Stimulated activated naive CD8-positive, alpha-beta T cell treated with anti-CD3 and anti-CD28 coated beads, Interleukin-15, Interleukin-2, amounts not matched to agents 100 U/mL and 50 U/mL, for 24 hours (primary cell): ENCODE measurements around the gene NKX2-4.
A peak's percentile ranks its signal among the peaks of the same experiment; 100 is the strongest.
"Not testable (repeated sequence)": the region's sequence is repeated elsewhere in the genome, so short reads cannot be mapped to it uniquely, and the experiment has no call there.

Experiments used
- ATAC-seq: fragments of 150-1000 bp; cut with Tn5 transposase; one replicate; pipeline ENCODE4 v1.10.0; 2021
- DNase-seq: peaks from one replicate; pipeline ENCODE4 v3.0.0; 2021

Gene NKX2-4

GRCh38 chr20:21397341-21398108 is at the start of gene NKX2-4:
TSS of gene NKX2-4 (minus strand) at chr20:21397526. CDS start at chr20:21397399, 127 bp downstream.
- ATAC-seq (peak; percentile 19), DNase-seq (no peak)

DNA sequence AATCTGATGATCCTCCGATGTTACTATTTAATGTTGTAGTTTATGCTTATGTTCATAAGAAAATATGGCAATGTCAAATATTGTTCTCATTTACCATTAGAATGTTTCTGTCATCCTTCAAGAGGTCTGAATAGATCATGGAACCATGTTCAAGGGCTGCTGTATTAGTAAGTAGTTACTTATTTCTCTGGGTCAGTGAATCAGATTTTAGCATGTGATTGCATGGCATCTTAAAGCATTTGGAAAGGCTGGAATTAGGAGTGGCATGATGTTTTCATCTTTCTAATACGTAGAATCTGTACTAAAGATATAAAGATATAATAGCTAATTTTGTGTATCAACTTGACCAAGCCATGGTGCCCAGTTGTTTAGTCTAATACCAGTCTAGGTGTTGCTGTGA is 40.5 kb upstream of the NKX2-4 start:
- DNase-seq (no peak), ATAC-seq (no peak)

DNA sequence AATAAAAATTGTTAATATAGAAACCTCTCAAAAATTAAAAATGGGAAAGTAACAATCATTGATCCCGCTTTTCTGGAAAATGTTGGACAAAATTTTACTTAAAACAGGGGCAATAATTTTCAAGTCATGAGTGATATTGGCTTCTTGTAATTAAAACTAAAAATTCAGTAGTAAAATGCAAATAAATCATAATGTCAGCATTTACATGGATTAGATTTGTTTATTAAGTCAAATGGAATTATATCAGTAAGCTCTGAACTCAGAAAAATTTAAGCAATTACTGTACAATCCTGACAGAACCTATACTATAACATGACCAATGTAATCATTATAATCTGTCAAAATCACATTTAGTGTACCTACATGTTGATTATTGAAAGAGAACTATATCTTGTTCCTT is 39.9 kb upstream of the NKX2-4 start:
- no peak for ATAC-seq

DNA sequence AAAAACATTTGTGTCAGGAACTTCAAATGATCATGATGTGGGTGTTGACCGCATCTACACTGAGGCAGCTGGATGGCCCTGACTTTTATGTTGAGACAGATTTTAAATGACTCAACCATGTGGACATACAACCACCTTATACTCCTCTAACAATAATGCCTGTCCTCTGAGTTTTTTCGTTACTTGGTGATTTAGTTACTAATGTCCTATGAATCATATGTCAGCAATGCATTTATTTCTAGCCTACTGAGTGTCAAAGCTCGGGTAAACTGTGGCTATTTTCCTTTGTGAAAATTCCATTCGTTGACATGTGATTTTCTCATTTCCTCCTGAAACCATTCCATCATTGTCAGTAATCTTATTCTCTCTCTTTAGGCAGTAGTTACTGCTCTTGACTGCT is 38.9 kb upstream of the NKX2-4 start:
- no peak for ATAC-seq
- no peak for DNase-seq

More for the DNA sequence above, 39.9 kb upstream of the NKX2-4 start:
- DNase-seq, result no peak

- ATAC-seq (no peak), DNase-seq (no peak)
Measured at GRCh38 chr20:21435576-21435975, 38.2 kb upstream of the NKX2-4 start.

GRCh38 chr20:21433329-21433890 is 36.1 kb upstream of the NKX2-4 start:
- DNase-seq, result no peak
- ATAC-seq, result no peak

DNA sequence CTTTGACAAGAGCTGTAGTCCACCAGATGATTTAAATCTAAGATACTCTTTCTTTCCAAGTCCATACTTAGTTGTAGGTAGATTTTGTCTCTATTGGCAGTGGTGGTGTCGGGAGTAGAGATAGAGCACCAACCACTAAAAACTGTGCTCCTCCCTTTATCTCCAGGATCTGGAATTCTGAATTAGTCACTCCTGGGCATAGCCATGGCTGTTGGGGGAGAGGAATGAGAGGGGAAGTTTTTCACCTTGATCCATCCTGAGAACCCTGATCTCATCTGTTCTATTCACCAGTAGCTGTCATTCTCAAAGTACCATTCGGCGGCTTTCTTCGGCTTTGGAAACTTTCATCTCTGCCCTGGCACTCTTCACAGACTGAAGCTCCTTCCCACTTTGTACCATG is 35.6 kb upstream of the NKX2-4 start:
- no peak for ATAC-seq

DNA sequence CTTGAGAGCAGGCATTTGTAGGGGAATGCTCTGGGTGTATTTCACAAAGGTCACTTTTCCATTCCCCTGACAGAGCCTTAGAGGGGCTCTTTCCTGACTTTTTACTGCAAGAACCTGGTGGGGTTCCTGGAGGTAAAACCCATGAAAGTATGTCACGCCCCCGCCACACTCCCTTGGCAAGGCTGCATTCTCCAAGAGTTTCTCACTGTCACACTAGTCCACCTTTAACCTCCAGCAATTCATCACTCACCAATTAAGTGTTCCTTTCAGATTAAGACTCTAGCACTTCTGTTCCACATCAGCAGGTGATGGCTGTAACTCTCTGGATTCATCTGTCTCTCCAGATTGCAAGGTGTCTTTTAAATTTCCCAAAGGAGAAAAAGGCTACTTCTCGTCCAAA is 32.7 kb upstream of the NKX2-4 start:
- ATAC-seq (no peak), DNase-seq (no peak)

More for the DNA sequence above, 35.6 kb upstream of the NKX2-4 start:
- DNase-seq, result no peak

GRCh38 chr20:21424846-21425245 is 27.5 kb upstream of the NKX2-4 start:
- ATAC-seq (no peak), DNase-seq (no peak)

- ATAC-seq, DNase-seq: not testable (repeated sequence)
Measured at GRCh38 chr20:21423712-21424111, 26.4 kb upstream of the NKX2-4 start.

DNA sequence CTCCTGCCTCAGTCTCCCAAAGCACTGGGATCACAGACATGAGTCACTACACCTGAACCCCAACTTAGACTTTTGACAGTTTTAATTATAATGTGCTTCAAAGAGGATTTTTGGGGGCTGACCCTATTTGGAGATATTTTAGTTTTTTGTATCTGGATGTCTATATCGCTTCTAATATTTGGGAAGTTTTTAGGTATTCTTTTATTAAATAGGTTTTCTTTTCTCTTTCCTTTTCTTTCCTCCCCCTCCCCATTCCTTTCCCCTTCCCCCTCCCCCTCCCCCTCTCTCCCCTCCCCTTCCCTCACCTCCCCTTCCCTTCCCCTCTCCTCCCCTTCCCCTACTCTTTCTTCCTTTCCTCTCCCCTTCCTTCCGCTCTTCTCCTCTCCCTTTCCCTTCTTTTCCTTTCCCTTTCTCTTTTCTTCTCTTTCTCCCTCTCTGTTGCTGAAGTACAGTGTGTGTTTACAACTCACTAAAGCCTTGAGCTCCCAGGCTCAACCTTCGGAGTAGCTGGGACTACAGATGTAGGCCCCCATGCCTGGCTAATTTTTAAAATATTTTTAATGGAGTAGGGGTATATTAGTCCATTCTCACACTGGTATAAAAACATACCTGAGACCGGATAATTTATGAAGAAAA is 24.4 kb upstream of the NKX2-4 start:
- no peak for ATAC-seq
- no peak for DNase-seq

DNA sequence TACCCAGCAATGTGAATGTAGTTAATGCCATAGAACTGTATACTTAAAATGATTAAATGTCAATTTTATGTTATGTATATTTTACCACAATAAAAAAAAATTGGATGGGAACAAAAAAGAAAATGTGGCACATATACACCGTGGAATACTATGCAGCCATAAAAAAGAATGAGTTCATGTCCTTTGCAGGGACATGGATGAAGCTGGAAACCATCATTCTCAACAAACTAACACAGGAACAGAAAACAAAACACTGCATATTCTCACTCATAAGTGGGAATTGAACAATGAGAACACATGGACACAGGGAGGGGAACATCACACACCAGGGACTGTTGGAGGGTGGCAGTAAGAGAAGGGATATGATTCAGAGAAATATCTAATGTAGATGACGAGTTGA is 21.8 kb upstream of the NKX2-4 start:
- not testable (repeated sequence) for ATAC-seq, DNase-seq

DNA sequence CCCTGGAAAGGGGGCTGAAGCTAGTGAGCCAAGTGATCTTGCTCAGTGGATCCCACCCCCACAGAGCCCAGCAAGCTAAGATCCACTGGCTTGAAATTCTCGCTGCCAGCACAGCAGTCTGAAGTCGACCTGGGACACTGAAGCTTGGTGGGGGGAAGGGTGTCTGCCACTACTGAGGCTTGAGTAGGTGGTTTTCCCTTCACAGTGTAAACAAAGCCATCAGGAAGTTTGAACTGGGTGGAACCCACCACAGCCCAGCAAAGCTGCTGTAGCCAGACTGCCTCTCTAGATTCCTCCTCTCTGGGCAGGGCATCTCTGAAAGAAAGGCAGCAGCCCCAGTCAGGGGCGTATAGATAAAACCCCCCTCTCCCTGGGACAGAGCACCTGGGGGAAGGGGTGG is 16.7 kb upstream of the NKX2-4 start:
- DNase-seq, ATAC-seq: not testable (repeated sequence)

DNA sequence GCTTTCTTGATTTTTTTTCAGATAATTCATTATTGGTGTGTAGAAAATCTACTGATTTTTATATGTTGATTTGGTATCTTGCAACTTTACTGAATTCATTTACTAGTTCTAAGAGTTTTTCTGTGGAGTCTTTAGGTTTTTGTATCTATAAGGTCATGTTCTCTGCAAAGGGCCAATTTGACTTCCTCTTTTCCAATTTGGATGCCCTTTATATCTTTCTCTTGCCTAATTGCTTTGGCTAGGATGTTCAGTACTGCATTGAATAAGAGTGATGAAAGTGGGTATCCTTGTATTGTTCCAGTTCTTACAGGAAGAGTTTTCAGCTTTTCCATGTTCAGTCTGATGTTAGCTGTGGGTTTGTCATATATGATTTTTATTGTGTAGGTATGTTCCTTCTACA is 14.4 kb upstream of the NKX2-4 start:
- no peak for ATAC-seq
- no peak for DNase-seq

- DNase-seq, result no peak
- no peak for ATAC-seq
Measured at GRCh38 chr20:21399005-21399475, 1.7 kb upstream of the NKX2-4 start.

GRCh38 chr20:21398109-21399004 is 1.0 kb upstream of the NKX2-4 start:
- no peak for DNase-seq
- no peak for ATAC-seq

DNA sequence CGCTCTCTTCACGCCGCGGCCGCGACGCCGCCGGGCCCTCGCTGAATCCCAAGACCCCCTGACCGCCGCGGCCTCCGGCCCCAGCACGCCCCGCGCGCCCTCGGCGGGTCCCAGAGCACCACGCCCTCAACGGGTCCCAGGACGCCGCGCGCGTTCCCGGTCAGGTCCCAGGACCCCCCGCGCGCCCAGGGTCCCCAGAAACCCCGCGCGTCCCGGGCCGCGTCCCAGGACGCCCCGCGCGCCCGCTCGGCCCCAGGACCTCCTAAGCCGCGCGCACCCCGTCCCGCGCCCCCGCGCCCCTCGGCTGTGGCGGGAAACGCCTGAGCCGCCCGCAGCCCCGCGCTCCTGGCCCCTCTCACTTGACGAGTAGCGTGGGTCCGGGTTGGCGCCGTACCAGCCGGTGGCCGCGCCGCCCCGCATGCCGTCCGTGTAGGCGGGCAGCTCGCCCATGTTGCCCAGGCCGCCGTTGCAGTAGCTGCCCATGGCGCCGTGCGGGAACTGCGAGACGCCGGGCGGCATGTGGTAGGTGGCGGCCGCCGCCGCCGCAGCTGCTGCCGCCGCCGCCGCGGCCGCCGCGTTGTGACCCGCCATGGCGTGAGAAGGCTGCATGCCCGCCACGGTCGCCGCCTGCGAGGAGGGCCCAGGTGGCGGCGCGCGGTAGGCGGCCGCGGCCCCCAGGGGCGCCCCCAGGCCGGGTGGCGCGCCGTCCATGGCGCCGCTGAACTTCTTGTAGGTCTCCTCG is 556 bp downstream of the NKX2-4 start:
- ATAC-seq (no peak), DNase-seq (peak; percentile 14)

DNA sequence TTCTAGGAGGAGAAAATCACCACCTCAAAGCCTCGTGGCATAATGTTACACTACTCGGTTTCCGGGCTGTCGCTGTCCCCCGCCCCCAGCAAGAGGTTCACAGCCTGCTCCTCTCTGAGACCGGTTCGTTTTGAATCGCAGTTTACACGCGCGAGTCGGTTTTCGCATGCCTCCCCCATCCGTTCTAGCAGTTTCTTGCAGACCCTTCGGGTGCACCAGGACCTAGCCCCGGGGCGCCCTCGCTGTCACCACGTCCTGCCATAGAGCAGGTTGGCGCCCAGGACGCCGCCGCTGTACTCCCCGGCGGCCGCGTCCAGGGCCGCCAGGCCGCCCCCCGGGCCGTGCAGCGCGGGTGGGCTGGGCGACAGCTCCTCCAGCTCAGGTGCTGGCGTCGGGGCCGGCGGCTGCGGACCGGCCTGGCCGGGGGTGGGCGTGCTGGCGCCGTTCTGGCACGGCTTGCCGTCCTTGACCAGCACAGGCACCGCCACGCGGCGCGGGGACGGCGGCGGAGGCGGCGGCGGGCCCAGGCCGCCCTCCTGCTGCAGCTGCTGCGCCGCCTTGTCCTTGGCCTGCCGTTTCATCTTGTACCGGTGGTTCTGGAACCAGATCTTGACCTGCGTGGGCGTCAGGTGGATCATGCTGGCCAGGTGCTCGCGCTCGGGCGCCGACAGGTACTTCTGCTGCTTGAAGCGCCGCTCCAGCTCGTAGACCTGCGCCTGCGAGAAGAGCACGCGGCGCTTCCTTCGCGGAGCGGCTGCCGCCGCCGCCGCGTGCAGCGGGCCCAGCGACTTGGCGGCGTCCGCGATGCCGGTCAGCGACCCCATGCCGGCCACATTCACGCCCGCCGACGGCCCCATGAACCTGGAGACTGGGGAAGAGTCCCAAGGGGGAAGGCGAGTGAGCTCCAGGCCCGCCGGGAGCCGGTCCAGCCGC is 1.4 kb downstream of the NKX2-4 start:
- peak; percentile 52 for ATAC-seq
- peak; percentile 34 for DNase-seq

GRCh38 chr20:21395051-21395665 is 2.2 kb downstream of the NKX2-4 start:
- ATAC-seq (no peak), DNase-seq (no peak)

GRCh38 chr20:21394551-21394950 is 2.8 kb downstream of the NKX2-4 start:
- ATAC-seq (no peak), DNase-seq (no peak)
